Testis (tissue), 3 donors: ENCODE data around the gene NT5E. TPM values are rescaled to one million over a fixed set of nuclear protein-coding genes. Genes with fewer than 3 reads are reported as not detected.

ENCODE experiments used
- DNase-seq: peaks from one replicate; pipeline ENCODE4 v3.0.0-alpha.2; 2019
- H3K27ac ChIP-seq, 2 donors: fragments of 200-600 bp; sonication (generic); one replicate each; pipeline ENCODE4 v1.5.1; 2019
- H3K27me3 ChIP-seq: fragments of 200-600 bp; sonication (generic); one replicate; pipeline ENCODE4 v1.5.1; 2019
- H3K36me3 ChIP-seq: fragments of 200-600 bp; sonication (generic); one replicate; pipeline ENCODE4 v1.5.1; 2017; ENCODE audit warnings: low read depth; ENCODE audit errors: missing control alignments
- H3K4me1 ChIP-seq: fragments of 200-600 bp; sonication (generic); one replicate; pipeline ENCODE4 v1.5.1; 2019
- H3K4me3 ChIP-seq, 2 donors: fragments of 200-600 bp; sonication (generic); one replicate each; pipeline ENCODE4 v1.5.1; 2017 to 2019
- H3K9me3 ChIP-seq: fragments of 200-600 bp; sonication (generic); one replicate; pipeline ENCODE4 v1.5.1; 2017
- CTCF ChIP-seq, 3 experiments: fragments of 450-650 bp in 2 of 3; fragments of 200-600 bp in 1 of 3; sonication (generic) in 1 of 3; IDR thresholded peaks; one replicate each; pipeline ENCODE4 v1.5.1; 2016 to 2019; ENCODE audit warnings: antibody characterized with exemption in 3 of 3, mild to moderate bottlenecking in 2 of 3, moderate library complexity in 1 of 3
- POLR2A ChIP-seq: fragments of 450-650 bp; IDR thresholded peaks from one replicate; pipeline ENCODE4 v1.6.1; 2017; ENCODE audit warnings: antibody characterized with exemption, mild to moderate bottlenecking, moderate library complexity
- WGBS, 2 donors: methylation state at CpG; one replicate each; pipeline ENCODE4 v1.1.5; 2018; 5-methylcytosine and 5-hydroxymethylcytosine counted together
- intact Hi-C: fragments of 100-400 bp; cut with DNase I; formaldehyde crosslinking; loops from one replicate; pipeline ENCODE4 v1.15.1; 2023; ENCODE audit warnings: low total_unique reads
- polyA plus RNA-seq: library from polyadenylated mRNA; stranded (reverse); fragments of 350-450 nt; fragmentation: Illumina TruSeq; extraction: RNeasy Lipid Tissue Mini Kit (QIAGEN cat#74804); gene quantifications from one replicate; pipeline ENCODE4 v1.2.3, GENCODE V29; 2014; ENCODE audit warnings: low read depth, low replicate concordance; ENCODE audit not compliant: insufficient read depth
- total RNA-seq, 2 donors: library from RNA; depleted of rRNA; stranded (reverse); fragments of >200 nt; gene quantifications; one replicate each; pipeline ENCODE4 v1.2.3, GENCODE V29; 2016

The NT5E gene
- total and polyA plus RNA-seq, 3 donors from 2014 or later: 32.3 to 33.8 (median 32.4) TPM

GRCh38 chr6:85405853-85406198, 44.1 kb upstream of the NT5E start:
- Histone ChIP-seq H3K9me3 (no peaks in the 10 kb centered on the region), H3K4me1 (peaks cover 4% of the 10 kb centered on the region), H3K27me3 (no peaks in the 10 kb centered on the region), H3K36me3 (no peaks in the 10 kb centered on the region), H3K4me3 (no peak overlapping the region), H3K27ac (no peak overlapping the region)
- TF ChIP-seq POLR2A (no peak), CTCF (IDR thresholded peaks at IDR 0.05) (no peak)
- 65 to 81% methylated on average over 2 of the region's 2 CpGs for whole genome bisulfite sequencing, 2 donors
- intact Hi-C loops: no loop called here
- no peak for DNase-seq

- intact Hi-C loops: no loop called here
- Histone ChIP-seq H3K27me3 (no peaks in the 10 kb centered on the region), H3K4me3 (no peak overlapping the region), H3K9me3 (no peaks in the 10 kb centered on the region), H3K27ac (no peak overlapping the region), H3K36me3 (no peaks in the 10 kb centered on the region), H3K4me1 (peaks cover 4% of the 10 kb centered on the region)
- no peak for DNase-seq
- TF ChIP-seq POLR2A (no peak), CTCF (IDR thresholded peaks at IDR 0.05) (no peak)
- 88 to 90% methylated on average over 5 of the region's 5 CpGs for WGBS, 2 donors
These were observed 43.2 kb upstream of the NT5E start for GRCh38 chr6:85406641-85407075.

- no peaks in the 10 kb centered on the region for H3K36me3 ChIP-seq
- no peak overlapping the region for H3K27ac ChIP-seq
- TF ChIP-seq CTCF (IDR thresholded peaks at IDR 0.05): no peak
- TF ChIP-seq POLR2A: no peak
- intact Hi-C loops: no loop called here
- DNase-seq: no peak
- H3K27me3 ChIP-seq: no peaks in the 10 kb centered on the region
- H3K4me3 ChIP-seq: no peak overlapping the region
- 56 to 92% methylated on average over 2 of the region's 2 CpGs for WGBS, 2 donors
- H3K4me1 ChIP-seq: peaks cover 4% of the 10 kb centered on the region
- no peaks in the 10 kb centered on the region for H3K9me3 ChIP-seq
These were observed 41.8 kb upstream of the NT5E start for GRCh38 chr6:85408039-85408438.

- Histone ChIP-seq H3K4me3 (no peak overlapping the region), H3K27me3 (no peaks in the 10 kb centered on the region), H3K36me3 (no peaks in the 10 kb centered on the region), H3K27ac (no peak overlapping the region), H3K4me1 (peaks cover 18% of the 10 kb centered on the region), H3K9me3 (no peaks in the 10 kb centered on the region)
- TF ChIP-seq POLR2A (no peak), CTCF (IDR thresholded peaks at IDR 0.05) (no peak)
- DNase-seq: no peak
- intact Hi-C loops: no loop called here
These were observed 36.9 kb upstream of the NT5E start for GRCh38 chr6:85412911-85413430.

- no peak for TF ChIP-seq CTCF (IDR thresholded peaks at IDR 0.05)
- TF ChIP-seq POLR2A: no peak
- no peaks in the 10 kb centered on the region for H3K27me3 ChIP-seq
- DNase-seq: no peak
- no peaks in the 10 kb centered on the region for H3K9me3 ChIP-seq
- peak overlapping the region; percentile 53 to 73 for H3K27ac ChIP-seq
- H3K4me3 ChIP-seq: no peak overlapping the region
- intact Hi-C loops: no loop called here
- peaks cover 31% of the 10 kb centered on the region for H3K4me1 ChIP-seq
- no peaks in the 10 kb centered on the region for H3K36me3 ChIP-seq
- WGBS, 2 donors: 31 to 48% methylated on average over 1 of the region's 1 CpG
These were observed 33.8 kb upstream of the NT5E start for GRCh38 chr6:85416049-85416448.
